A549 (cell line): ENCODE results near the gene SP2. TPM values are rescaled to one million over a fixed set of nuclear protein-coding genes. Genes with fewer than 3 reads are reported as not detected.

Experiments used
- ATAC-seq, 2 experiments: fragments of 200-7000 bp in 1 of 2; fragments of >200 bp in 1 of 2; cut with Nextera tagmentation in 1 of 2; cut with Tn5 transposase in 1 of 2; 3 replicates each; pipeline versions ENCODE4 v1.8.0 to v1.9.1; 2018 to 2020; ENCODE audit warnings: mild to moderate bottlenecking in 1 of 2, moderate library complexity in 1 of 2
- CTCF ChIA-PET: fragments of 300-600 bp; sonication (Branson Sonifier 250); formaldehyde crosslinking; extraction: SDS; loops from one replicate; lab custom pipeline; 2021; ENCODE audit warnings: antibody characterized with exemption, inconsistent platforms; lab: Yijun Ruan, JAX
- POLR2A ChIA-PET: fragments of 350-600 bp; formaldehyde crosslinking; extraction: SDS; loops from one replicate; lab custom pipeline; 2021; ENCODE audit warnings: antibody characterized with exemption, inconsistent platforms; lab: Yijun Ruan, JAX
- DNase-seq, 2 experiments: peaks; one replicate each; pipeline versions ENCODE4 v3.0.0 to v3.0.0-alpha.2; 2011 to 2016; ENCODE audit warnings: low read depth in 1 of 2, low spot score in 1 of 2
- FAIRE-seq: peaks from 2 replicates; lab custom pipeline; 2011; peaks lifted over from hg19 to GRCh38; lab: Jason Lieb, UNC
- H3K27ac ChIP-seq, 2 experiments: fragments of >200 bp; sonication (Bioruptor Twin); formaldehyde crosslinking; 3 replicates each; pipeline ENCODE4 v1.5.1; 2016 to 2017
- H3K4me1 ChIP-seq: fragments of >200 bp; sonication (Bioruptor Twin); formaldehyde crosslinking; 3 replicates; pipeline ENCODE4 v1.6.1; 2016
- H3K4me2 ChIP-seq: fragments of >200 bp; sonication (Bioruptor Twin); formaldehyde crosslinking; 3 replicates; pipeline ENCODE4 v1.6.1; 2016
- H3K4me3 ChIP-seq: fragments of >200 bp; sonication (Bioruptor Twin); formaldehyde crosslinking; 3 replicates; pipeline ENCODE4 v1.5.1; 2016
- H3K9me3 ChIP-seq: fragments of >200 bp; sonication (Bioruptor Twin); formaldehyde crosslinking; 3 replicates; pipeline ENCODE4 v1.6.1; 2016
- BHLHE40 ChIP-seq: IDR thresholded peaks from 2 replicates; pipeline ENCODE4 v1.6.1; 2012; ENCODE audit warnings: low read depth, low read length, inconsistent platforms
- CBX8 ChIP-seq: fragments of 200-600 bp; sonication (generic); IDR thresholded peaks from 2 replicates; pipeline ENCODE4 v1.6.1; 2016
- CHD2 ChIP-seq: fragments of 150-350 bp; IDR thresholded peaks from 2 replicates; pipeline ENCODE4 v1.6.1; 2014; ENCODE audit warnings: low read length; ENCODE audit not compliant: partially characterized antibody
- CHD4 ChIP-seq: fragments of 200-600 bp; sonication (generic); IDR thresholded peaks from 2 replicates; pipeline ENCODE4 v1.6.1; 2016; ENCODE audit warnings: antibody characterized with exemption, mild to moderate bottlenecking, borderline replicate concordance
- EHMT2 ChIP-seq: fragments of 200-600 bp; sonication (generic); IDR thresholded peaks from 2 replicates; pipeline ENCODE4 v1.6.1; 2016; ENCODE audit warnings: antibody characterized with exemption, low read depth, mild to moderate bottlenecking, moderate library complexity
- EP300 ChIP-seq, 2 experiments: fragments of >200 bp; sonication (Bioruptor Twin); formaldehyde crosslinking; IDR thresholded peaks; 2 replicates in 1 of 2; 3 replicates in 1 of 2; pipeline ENCODE4 v1.6.1; 2016 to 2017
- ESRRA ChIP-seq: fragments of 150-350 bp; IDR thresholded peaks from 2 replicates; pipeline ENCODE4 v1.6.1; 2014; ENCODE audit warnings: mild to moderate bottlenecking, low read length, borderline replicate concordance
- FOSL2 ChIP-seq, 2 experiments: fragments of 450-650 bp in 1 of 2; fragments of >200 bp in 1 of 2; sonication (Bioruptor Twin) in 1 of 2; formaldehyde crosslinking; IDR thresholded peaks; 2 replicates each; pipeline versions ENCODE4 v1.5.0 to v1.6.1; 2016 to 2020; ENCODE audit warnings: mild to moderate bottlenecking in 1 of 2, moderate library complexity in 1 of 2
- GATA3 ChIP-seq: IDR thresholded peaks from 2 replicates; pipeline ENCODE4 v1.6.1; 2012; ENCODE audit warnings: borderline replicate concordance
- HEYL ChIP-seq: fragments of 250-450 bp; sonication (Bioruptor Pico); IDR thresholded peaks from 2 replicates; pipeline ENCODE4 v1.8.0; 2021; ENCODE audit warnings: mild to moderate bottlenecking, moderate library complexity
- KDM5A ChIP-seq: fragments of 200-600 bp; sonication (generic); IDR thresholded peaks from 2 replicates; pipeline ENCODE4 v1.6.1; 2016; ENCODE audit warnings: antibody characterized with exemption, mild to moderate bottlenecking
- MAFK ChIP-seq: fragments of 450-650 bp; IDR thresholded peaks from 2 replicates; pipeline ENCODE4 v1.6.1; 2014; ENCODE audit not compliant: partially characterized antibody
- MAZ ChIP-seq: fragments of 150-350 bp; IDR thresholded peaks from 2 replicates; pipeline ENCODE4 v1.6.1; 2014; ENCODE audit warnings: antibody characterized with exemption, low read depth, low read length, borderline replicate concordance
- PHF8 ChIP-seq: fragments of 200-600 bp; sonication (generic); IDR thresholded peaks from 2 replicates; pipeline ENCODE4 v1.6.1; 2016; ENCODE audit warnings: low read depth, mild to moderate bottlenecking, antibody characterized with exemption, moderate library complexity, borderline replicate concordance
- POLR2A ChIP-seq: IDR thresholded peaks from 2 replicates; pipeline ENCODE4 v1.6.1; 2012; ENCODE audit warnings: mild to moderate bottlenecking, low read length
- RNF2 ChIP-seq: fragments of 200-600 bp; sonication (generic); IDR thresholded peaks from 2 replicates; pipeline ENCODE4 v1.6.1; 2016; ENCODE audit warnings: low read depth, mild to moderate bottlenecking, antibody characterized with exemption, moderate library complexity, borderline replicate concordance
- SREBF2 ChIP-seq: fragments of 450-650 bp; IDR thresholded peaks from 2 replicates; pipeline ENCODE4 v1.6.1; 2014; ENCODE audit warnings: mild to moderate bottlenecking, moderate library complexity
- TFCP2L1 ChIP-seq: fragments of 250-450 bp; sonication (Bioruptor Pico); IDR thresholded peaks from 2 replicates; pipeline ENCODE4 v1.5.0; 2021; ENCODE audit warnings: mild to moderate bottlenecking
- ZFP36 ChIP-seq: fragments of 450-650 bp; IDR thresholded peaks from 2 replicates; pipeline ENCODE4 v1.6.1; 2014; ENCODE audit warnings: borderline replicate concordance; ENCODE audit not compliant: partially characterized antibody
- ZSCAN20 ChIP-seq: fragments of 250-450 bp; sonication (Bioruptor Pico); IDR thresholded peaks from 2 replicates; pipeline ENCODE4 v1.8.0; 2022; ENCODE audit warnings: mild to moderate bottlenecking, moderate library complexity
- WGBS: methylation state at CpG from one replicate; pipeline ENCODE4 v1.1.6; 2017; ENCODE audit errors: missing lambda C conversion rate; 5-methylcytosine and 5-hydroxymethylcytosine counted together
- polyA plus RNA-seq, 4 experiments: library from polyadenylated mRNA; depleted of rRNA in 3 of 4; stranded (reverse); fragments of >200 nt; fragmentation: RNase III in 1 of 4; extraction: RNeasy Plus Mini Kit Qiagen cat#74134 plus additional on column Dnase treatment in 1 of 4; gene quantifications; 2 replicates in 3 of 4; 3 replicates in 1 of 4; pipeline ENCODE4 v1.2.3, GENCODE V29; 2011 to 2017
- TF ChIP-seq, protein P1 (sequence below): fragments of 450-650 bp; IDR thresholded peaks from 2 replicates; pipeline ENCODE4 v1.6.1; 2014; ENCODE audit warnings: antibody characterized with exemption
- TF ChIP-seq, protein P2 (sequence below): fragments of 250-450 bp; sonication (Bioruptor Pico); IDR thresholded peaks from 2 replicates; pipeline ENCODE4 v1.5.0; 2020; ENCODE audit warnings: low read depth, mild to moderate bottlenecking, moderate library complexity
- TF ChIP-seq, protein P3 (sequence below): fragments of >200 bp; sonication (Bioruptor Twin); formaldehyde crosslinking; IDR thresholded peaks from 3 replicates; pipeline ENCODE4 v1.5.1; 2016
- TF ChIP-seq, protein P4 (sequence below): IDR thresholded peaks from 2 replicates; pipeline ENCODE4 v1.6.1; 2012

SP2 gene
- polyA plus RNA-seq, 2 of the 4 experiments (the other 2 are of a cell fraction) = 6.2 to 11.6 TPM

DNA sequence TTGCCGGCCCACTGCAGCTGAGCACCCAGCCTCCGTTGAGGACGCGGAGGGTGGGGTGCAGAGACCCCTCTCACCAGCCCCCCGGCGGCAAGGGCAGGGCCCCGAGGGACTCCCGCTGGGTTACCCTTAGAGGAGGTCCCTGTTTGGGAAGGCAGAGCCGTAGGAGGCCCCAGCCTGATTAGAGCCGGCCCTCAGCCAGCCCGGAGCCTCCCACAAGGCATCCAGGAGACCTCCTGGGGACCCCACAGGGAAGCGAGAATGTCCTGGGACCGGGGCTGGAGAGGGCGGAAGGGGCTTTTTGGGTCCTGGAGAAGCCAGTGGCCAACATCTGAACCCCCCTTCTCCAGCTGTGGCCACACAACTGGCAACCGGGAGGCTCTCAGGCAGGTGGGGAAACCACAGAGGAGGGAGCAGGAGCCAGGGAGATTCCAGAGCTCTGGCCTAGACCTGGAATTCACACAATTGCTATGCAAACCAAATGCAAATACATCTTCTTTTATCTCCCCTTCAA lies 23.3 kb upstream of the SP2 start:
- DNase-seq (no peak), ATAC-seq (0 out of 6 replicates have a peak, but pooled peaks of 1 of the 2 experiments have one; percentile 11), FAIRE-seq (no peak)
- Histone ChIP-seq H3K27ac (no peak overlapping the region; a peak in 1 of 6 replicates), H3K4me3 (no peak overlapping the region), H3K9me3 (no peaks in the 10 kb centered on the region), H3K4me2 (no peak overlapping the region), H3K4me1 (0 out of 3 replicates have a peak, but pooled peaks cover 6% of the 10 kb centered on the region)
- ChIA-PET POLR2A (interaction anchor here (1.0 kb wide), 1 partner anchor 23 kb away, joined by 3 read pairs; no protein-coding TSS in a partner anchor), CTCF (interaction anchor here (0.9 to 17.0 kb wide), 5 partner anchors 9 to 76 kb away, joined by 4 to 224 read pairs (median 8); partner anchors contain the start of genes LRRC46, MRPL10, SCRN2 and SP6)
- TF ChIP-seq, protein P1, sequence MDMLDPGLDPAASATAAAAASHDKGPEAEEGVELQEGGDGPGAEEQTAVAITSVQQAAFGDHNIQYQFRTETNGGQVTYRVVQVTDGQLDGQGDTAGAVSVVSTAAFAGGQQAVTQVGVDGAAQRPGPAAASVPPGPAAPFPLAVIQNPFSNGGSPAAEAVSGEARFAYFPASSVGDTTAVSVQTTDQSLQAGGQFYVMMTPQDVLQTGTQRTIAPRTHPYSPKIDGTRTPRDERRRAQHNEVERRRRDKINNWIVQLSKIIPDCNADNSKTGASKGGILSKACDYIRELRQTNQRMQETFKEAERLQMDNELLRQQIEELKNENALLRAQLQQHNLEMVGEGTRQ = no peak
- no peak for TF ChIP-seq MAZ
- TF ChIP-seq GATA3 = no peak
- TF ChIP-seq POLR2A = no peak
- TF ChIP-seq PHF8 = no peak
- no peak for TF ChIP-seq CBX8
- no peak for TF ChIP-seq BHLHE40
- TF ChIP-seq TFCP2L1 = no peak
- TF ChIP-seq EHMT2 = no peak
- no peak for TF ChIP-seq FOSL2 (IDR thresholded peaks at IDR 0.05)
- TF ChIP-seq FOSL2 (CRISPR knock-in tag; IDR thresholded peaks at IDR 0.05) = no peak
- TF ChIP-seq, protein P2, sequence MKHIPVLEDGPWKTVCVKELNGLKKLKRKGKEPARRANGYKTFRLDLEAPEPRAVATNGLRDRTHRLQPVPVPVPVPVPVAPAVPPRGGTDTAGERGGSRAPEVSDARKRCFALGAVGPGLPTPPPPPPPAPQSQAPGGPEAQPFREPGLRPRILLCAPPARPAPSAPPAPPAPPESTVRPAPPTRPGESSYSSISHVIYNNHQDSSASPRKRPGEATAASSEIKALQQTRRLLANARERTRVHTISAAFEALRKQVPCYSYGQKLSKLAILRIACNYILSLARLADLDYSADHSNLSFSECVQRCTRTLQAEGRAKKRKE (CRISPR knock-in tag) = no peak
- TF ChIP-seq HEYL (CRISPR knock-in tag) = no peak
- TF ChIP-seq ZSCAN20 (CRISPR knock-in tag) = no peak
- no peak for TF ChIP-seq MAFK
- TF ChIP-seq, protein P3, sequence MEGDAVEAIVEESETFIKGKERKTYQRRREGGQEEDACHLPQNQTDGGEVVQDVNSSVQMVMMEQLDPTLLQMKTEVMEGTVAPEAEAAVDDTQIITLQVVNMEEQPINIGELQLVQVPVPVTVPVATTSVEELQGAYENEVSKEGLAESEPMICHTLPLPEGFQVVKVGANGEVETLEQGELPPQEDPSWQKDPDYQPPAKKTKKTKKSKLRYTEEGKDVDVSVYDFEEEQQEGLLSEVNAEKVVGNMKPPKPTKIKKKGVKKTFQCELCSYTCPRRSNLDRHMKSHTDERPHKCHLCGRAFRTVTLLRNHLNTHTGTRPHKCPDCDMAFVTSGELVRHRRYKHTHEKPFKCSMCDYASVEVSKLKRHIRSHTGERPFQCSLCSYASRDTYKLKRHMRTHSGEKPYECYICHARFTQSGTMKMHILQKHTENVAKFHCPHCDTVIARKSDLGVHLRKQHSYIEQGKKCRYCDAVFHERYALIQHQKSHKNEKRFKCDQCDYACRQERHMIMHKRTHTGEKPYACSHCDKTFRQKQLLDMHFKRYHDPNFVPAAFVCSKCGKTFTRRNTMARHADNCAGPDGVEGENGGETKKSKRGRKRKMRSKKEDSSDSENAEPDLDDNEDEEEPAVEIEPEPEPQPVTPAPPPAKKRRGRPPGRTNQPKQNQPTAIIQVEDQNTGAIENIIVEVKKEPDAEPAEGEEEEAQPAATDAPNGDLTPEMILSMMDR = no peak
- TF ChIP-seq ZFP36 = no peak
- no peak for TF ChIP-seq SREBF2
- no peak for TF ChIP-seq EP300 (IDR thresholded peaks at IDR 0.05)
- 84% methylated on average over 9 of the region's 15 CpGs for WGBS

DNA sequence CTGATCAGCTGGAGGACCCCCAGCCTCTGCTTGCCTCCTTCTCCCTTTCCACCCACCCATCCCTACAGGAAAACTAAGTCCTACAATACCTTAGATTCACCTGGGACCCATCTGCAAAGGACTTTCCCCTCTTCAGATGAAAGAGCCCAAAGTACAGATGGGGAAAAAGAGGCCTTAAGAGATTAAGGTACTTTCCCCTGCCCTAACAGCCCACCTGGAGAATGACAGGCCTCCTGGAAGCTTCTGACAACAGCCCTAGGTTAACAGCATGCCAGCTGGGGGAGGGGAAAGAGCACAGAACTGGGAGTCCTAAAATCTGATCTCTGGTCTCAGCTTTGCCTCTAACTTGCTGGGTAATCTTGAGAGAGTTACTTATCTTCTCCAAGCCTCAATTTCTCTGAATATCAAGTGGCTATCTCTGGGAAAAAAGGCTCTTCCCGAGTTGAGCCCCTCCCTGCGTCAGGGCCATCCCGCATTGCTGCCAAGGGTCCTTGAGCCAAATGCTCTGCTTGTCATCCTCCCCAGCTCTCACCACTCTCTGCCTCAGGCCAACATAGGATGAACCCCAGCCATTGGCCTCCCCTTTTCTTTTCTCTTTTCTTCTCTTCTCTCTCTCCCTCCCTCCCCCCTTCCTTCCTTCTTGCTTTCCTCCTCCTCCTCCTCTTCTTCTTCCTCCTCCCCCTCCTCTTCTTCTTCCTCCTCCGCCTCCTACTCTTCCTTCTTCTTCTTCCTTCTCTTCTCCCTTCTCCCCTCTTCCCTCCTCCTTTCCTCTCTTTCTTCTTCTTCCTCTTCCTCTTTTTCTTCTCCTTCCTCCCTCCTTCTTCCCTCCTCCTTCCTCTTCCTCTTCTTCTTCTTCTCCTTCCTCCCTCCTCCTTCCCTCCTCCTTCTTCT lies 22.6 kb upstream of the SP2 start:
- Histone ChIP-seq H3K27ac (no peak overlapping the region; a peak in 1 of 6 replicates), H3K9me3 (no peaks in the 10 kb centered on the region), H3K4me3 (no peak overlapping the region), H3K4me2 (no peak overlapping the region), H3K4me1 (0 out of 3 replicates have a peak, but pooled peaks cover 6% of the 10 kb centered on the region)
- POLR2A ChIA-PET = interaction anchor here (1.0 kb wide), 1 partner anchor 22 kb away, joined by 3 read pairs; no protein-coding TSS in a partner anchor
- TF ChIP-seq CHD4 = no peak
- no peak for TF ChIP-seq KDM5A
- TF ChIP-seq ESRRA = no peak
- TF ChIP-seq RNF2 = no peak
- no peak for TF ChIP-seq CHD2
- TF ChIP-seq, protein P4, sequence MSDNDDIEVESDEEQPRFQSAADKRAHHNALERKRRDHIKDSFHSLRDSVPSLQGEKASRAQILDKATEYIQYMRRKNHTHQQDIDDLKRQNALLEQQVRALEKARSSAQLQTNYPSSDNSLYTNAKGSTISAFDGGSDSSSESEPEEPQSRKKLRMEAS = no peak
- TF ChIP-seq, protein P3 = no peak
- FAIRE-seq = no peak
- no peak for ATAC-seq
- CTCF ChIA-PET = interaction anchor here (0.9 to 17.0 kb wide), 4 partner anchors 10 to 42 kb away, joined by 4 to 224 read pairs (median 116); partner anchors contain the start of genes LRRC46, MRPL10, SCRN2 and SP6
- no peak for DNase-seq
- WGBS = 58% methylated on average over 4 of the region's 4 CpGs
